ENCODE measurements around the gene DAZAP1.

GRCh38 chr19:1467215-1467489 is 59.8 kb downstream of the DAZAP1 start:
- no peak for TF ChIP-seq POLR2A (IDR thresholded peaks at IDR 0.05)
- TF ChIP-seq, protein P1, sequence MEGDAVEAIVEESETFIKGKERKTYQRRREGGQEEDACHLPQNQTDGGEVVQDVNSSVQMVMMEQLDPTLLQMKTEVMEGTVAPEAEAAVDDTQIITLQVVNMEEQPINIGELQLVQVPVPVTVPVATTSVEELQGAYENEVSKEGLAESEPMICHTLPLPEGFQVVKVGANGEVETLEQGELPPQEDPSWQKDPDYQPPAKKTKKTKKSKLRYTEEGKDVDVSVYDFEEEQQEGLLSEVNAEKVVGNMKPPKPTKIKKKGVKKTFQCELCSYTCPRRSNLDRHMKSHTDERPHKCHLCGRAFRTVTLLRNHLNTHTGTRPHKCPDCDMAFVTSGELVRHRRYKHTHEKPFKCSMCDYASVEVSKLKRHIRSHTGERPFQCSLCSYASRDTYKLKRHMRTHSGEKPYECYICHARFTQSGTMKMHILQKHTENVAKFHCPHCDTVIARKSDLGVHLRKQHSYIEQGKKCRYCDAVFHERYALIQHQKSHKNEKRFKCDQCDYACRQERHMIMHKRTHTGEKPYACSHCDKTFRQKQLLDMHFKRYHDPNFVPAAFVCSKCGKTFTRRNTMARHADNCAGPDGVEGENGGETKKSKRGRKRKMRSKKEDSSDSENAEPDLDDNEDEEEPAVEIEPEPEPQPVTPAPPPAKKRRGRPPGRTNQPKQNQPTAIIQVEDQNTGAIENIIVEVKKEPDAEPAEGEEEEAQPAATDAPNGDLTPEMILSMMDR (IDR thresholded peaks at IDR 0.05), result no peak
- TF ChIP-seq EP300 (IDR thresholded peaks at IDR 0.05), result no peak

All from ovary (tissue), 3 donors.